HepG2 (cell line): ENCODE data around the gene STK32C. TPM values are rescaled to one million over a fixed set of nuclear protein-coding genes. Genes with fewer than 3 reads are reported as not detected.

Experiments used
- HNRNPK ChIP-seq: fragments of 200-400 bp; formaldehyde crosslinking; IDR thresholded peaks from 2 replicates; pipeline ENCODE4 v1.6.1; 2018; ENCODE audit warnings: low read length, low read depth, moderate library complexity, mild to moderate bottlenecking; ENCODE audit not compliant: poor library complexity, severe bottlenecking
- SMARCE1 ChIP-seq: fragments of 450-650 bp; IDR thresholded peaks from 2 replicates; pipeline ENCODE4 v1.6.1; 2017; ENCODE audit warnings: borderline replicate concordance
- SRSF1 ChIP-seq: fragments of 200-400 bp; formaldehyde crosslinking; optimal IDR thresholded peaks from 2 replicates; pipeline ENCODE3; 2017; ENCODE audit warnings: mild to moderate bottlenecking, low read depth, low read length, moderate library complexity
- SRSF9 ChIP-seq: fragments of 200-400 bp; formaldehyde crosslinking; IDR thresholded peaks from 2 replicates; pipeline ENCODE4 v1.6.1; 2018; ENCODE audit warnings: borderline replicate concordance, mild to moderate bottlenecking, low read depth, low read length; ENCODE audit not compliant: insufficient read depth, poor library complexity, severe bottlenecking
- ZBTB42 ChIP-seq: sonication (generic); formaldehyde crosslinking; IDR thresholded peaks from 2 replicates; pipeline ENCODE4 v1.5.0; 2020; ENCODE audit warnings: mild to moderate bottlenecking, missing genetic modification reagents
- ZNF335 ChIP-seq: sonication (generic); formaldehyde crosslinking; IDR thresholded peaks from 2 replicates; pipeline ENCODE4 v1.4.0; 2020; ENCODE audit warnings: missing genetic modification reagents
- polyA plus RNA-seq, 8 experiments: library from polyadenylated mRNA; depleted of rRNA in 3 of 8; stranded (reverse) in 7 of 8; unstranded in 1 of 8; fragments of >200 nt; fragmentation: Illumina TruSeq in 4 of 8; extraction: Trizol in 4 of 8; gene quantifications; 2 replicates each; pipeline versions ENCODE4 v1.2.1 to v1.2.3, GENCODE V29; 2011 to 2016; ENCODE audit warnings: low read depth in 4 of 8, missing spikeins in 1 of 8, mixed read lengths in 1 of 8; ENCODE audit not compliant: insufficient read depth in 1 of 8
- total RNA-seq, 5 experiments: library from RNA; depleted of rRNA; stranded (reverse); fragments of >200 nt; fragmentation: Illumina TruSeq; extraction: Trizol; gene quantifications; 2 replicates each; pipeline ENCODE4 v1.2.3, GENCODE V29; 2016; ENCODE audit warnings: low read depth in 1 of 5
- TF ChIP-seq, protein P1 (sequence below): sonication (generic); formaldehyde crosslinking; IDR thresholded peaks from 2 replicates; pipeline ENCODE4 v1.8.0; 2022; ENCODE audit warnings: missing genetic modification reagents, mild to moderate bottlenecking, borderline replicate concordance
- TF ChIP-seq, protein P2 (sequence below): IDR thresholded peaks from 2 replicates; pipeline ENCODE4 v1.6.1; 2016; ENCODE audit warnings: missing biosample characterization, missing genetic modification reagents, low read depth
- TF ChIP-seq, protein P3 (sequence below): sonication (generic); formaldehyde crosslinking; IDR thresholded peaks from 2 replicates; pipeline ENCODE4 v1.8.1; 2023; ENCODE audit warnings: mild to moderate bottlenecking, missing genetic modification reagents
- TF ChIP-seq, protein P4 (sequence below): sonication (generic); formaldehyde crosslinking; IDR thresholded peaks from 2 replicates; pipeline ENCODE4 v1.4.0; 2020; ENCODE audit warnings: missing genetic modification reagents
- TF ChIP-seq, protein P5 (sequence below): sonication (generic); formaldehyde crosslinking; IDR thresholded peaks from 2 replicates; pipeline ENCODE4 v1.4.0; 2020; ENCODE audit warnings: missing genetic modification reagents
- TF ChIP-seq, protein P6 (sequence below): sonication (generic); formaldehyde crosslinking; IDR thresholded peaks from 2 replicates; pipeline ENCODE4 v1.5.1; 2020; ENCODE audit warnings: missing genetic modification reagents, mild to moderate bottlenecking, borderline replicate concordance
- TF ChIP-seq, protein P7 (sequence below): sonication (generic); formaldehyde crosslinking; IDR thresholded peaks from 2 replicates; pipeline ENCODE4 v1.8.0; 2022; ENCODE audit warnings: mild to moderate bottlenecking, missing genetic modification reagents, borderline replicate concordance

Gene STK32C
- total and polyA plus RNA-seq, 2 of the 13 experiments (the other 11 are each of a cell fraction or from before 2014, with no cell fraction given), result 10.9 to 19.4 TPM

DNA sequence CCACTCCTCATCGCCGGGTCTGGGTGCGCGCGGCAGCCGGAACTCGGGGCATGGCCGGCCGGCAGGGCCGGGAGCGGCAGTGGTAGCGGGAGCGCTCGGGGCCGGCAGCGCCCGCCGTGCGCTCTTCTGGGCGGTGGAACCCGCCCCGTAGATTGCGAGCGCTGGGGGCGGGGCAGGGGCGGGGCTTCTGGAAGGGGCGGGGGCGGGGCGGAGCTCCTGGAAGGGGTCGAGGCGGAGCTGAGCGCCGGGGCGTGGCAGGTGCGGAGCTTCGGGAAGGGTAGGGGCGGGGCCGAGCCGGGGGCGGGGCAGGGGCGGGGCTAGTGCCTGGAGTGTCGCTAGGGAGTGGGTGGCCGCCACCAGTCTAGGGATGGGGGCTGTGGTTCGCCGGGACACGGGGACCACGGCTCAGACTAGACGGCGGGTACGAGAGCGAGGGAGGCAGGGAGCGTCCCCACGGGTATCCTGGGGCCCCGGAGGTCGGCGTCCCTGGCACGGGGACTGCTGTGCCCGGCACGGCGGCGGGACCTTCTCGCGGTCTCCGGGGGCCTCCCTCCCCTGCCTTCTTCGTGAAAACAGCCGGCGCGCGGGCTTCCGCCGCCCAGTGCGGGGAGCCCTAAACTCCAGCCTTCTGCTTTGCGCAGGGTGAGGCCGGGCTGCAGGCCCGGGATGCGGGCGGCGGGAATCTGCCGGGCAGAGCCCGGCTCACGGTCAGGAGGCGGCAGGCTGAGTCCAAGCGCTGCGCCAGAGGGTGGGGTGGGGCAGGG is at the start of gene STK32C (continued):
- TF ChIP-seq, protein P1, sequence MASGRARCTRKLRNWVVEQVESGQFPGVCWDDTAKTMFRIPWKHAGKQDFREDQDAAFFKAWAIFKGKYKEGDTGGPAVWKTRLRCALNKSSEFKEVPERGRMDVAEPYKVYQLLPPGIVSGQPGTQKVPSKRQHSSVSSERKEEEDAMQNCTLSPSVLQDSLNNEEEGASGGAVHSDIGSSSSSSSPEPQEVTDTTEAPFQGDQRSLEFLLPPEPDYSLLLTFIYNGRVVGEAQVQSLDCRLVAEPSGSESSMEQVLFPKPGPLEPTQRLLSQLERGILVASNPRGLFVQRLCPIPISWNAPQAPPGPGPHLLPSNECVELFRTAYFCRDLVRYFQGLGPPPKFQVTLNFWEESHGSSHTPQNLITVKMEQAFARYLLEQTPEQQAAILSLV, result no peak
- TF ChIP-seq, protein P2, sequence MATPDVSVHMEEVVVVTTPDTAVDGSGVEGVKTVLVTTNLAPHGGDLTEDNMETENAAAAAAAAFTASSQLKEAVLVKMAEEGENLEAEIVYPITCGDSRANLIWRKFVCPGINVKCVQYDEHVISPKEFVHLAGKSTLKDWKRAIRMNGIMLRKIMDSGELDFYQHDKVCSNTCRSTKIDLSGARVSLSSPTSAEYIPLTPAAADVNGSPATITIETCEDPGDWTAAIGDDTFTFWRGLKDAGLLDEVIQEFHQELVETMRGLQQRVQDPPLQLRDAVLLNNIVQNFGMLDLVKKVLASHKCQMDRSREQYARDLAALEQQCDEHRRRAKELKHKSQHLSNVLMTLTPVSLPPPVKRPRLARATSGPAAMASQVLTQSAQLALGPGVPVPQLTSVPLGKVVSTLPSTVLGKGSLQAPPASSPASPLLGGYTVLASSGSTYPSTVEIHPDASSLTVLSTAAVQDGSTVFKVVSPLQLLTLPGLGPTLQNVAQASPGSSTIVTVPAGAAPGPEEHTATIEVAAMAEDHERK (CRISPR knock-in tag), result no peak
- TF ChIP-seq ZBTB42 (no peak), HNRNPK (no peak), SMARCE1 (no peak), SRSF1 (no peak), ZNF335 (CRISPR knock-in tag) (no peak), SRSF9 (no peak)
- TF ChIP-seq, protein P3, sequence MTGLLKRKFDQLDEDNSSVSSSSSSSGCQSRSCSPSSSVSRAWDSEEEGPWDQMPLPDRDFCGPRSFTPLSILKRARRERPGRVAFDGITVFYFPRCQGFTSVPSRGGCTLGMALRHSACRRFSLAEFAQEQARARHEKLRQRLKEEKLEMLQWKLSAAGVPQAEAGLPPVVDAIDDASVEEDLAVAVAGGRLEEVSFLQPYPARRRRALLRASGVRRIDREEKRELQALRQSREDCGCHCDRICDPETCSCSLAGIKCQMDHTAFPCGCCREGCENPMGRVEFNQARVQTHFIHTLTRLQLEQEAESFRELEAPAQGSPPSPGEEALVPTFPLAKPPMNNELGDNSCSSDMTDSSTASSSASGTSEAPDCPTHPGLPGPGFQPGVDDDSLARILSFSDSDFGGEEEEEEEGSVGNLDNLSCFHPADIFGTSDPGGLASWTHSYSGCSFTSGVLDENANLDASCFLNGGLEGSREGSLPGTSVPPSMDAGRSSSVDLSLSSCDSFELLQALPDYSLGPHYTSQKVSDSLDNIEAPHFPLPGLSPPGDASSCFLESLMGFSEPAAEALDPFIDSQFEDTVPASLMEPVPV (CRISPR knock-in tag), result no peak
- TF ChIP-seq, protein P4, sequence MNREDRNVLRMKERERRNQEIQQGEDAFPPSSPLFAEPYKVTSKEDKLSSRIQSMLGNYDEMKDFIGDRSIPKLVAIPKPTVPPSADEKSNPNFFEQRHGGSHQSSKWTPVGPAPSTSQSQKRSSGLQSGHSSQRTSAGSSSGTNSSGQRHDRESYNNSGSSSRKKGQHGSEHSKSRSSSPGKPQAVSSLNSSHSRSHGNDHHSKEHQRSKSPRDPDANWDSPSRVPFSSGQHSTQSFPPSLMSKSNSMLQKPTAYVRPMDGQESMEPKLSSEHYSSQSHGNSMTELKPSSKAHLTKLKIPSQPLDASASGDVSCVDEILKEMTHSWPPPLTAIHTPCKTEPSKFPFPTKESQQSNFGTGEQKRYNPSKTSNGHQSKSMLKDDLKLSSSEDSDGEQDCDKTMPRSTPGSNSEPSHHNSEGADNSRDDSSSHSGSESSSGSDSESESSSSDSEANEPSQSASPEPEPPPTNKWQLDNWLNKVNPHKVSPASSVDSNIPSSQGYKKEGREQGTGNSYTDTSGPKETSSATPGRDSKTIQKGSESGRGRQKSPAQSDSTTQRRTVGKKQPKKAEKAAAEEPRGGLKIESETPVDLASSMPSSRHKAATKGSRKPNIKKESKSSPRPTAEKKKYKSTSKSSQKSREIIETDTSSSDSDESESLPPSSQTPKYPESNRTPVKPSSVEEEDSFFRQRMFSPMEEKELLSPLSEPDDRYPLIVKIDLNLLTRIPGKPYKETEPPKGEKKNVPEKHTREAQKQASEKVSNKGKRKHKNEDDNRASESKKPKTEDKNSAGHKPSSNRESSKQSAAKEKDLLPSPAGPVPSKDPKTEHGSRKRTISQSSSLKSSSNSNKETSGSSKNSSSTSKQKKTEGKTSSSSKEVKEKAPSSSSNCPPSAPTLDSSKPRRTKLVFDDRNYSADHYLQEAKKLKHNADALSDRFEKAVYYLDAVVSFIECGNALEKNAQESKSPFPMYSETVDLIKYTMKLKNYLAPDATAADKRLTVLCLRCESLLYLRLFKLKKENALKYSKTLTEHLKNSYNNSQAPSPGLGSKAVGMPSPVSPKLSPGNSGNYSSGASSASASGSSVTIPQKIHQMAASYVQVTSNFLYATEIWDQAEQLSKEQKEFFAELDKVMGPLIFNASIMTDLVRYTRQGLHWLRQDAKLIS, result no peak
- TF ChIP-seq, protein P5, sequence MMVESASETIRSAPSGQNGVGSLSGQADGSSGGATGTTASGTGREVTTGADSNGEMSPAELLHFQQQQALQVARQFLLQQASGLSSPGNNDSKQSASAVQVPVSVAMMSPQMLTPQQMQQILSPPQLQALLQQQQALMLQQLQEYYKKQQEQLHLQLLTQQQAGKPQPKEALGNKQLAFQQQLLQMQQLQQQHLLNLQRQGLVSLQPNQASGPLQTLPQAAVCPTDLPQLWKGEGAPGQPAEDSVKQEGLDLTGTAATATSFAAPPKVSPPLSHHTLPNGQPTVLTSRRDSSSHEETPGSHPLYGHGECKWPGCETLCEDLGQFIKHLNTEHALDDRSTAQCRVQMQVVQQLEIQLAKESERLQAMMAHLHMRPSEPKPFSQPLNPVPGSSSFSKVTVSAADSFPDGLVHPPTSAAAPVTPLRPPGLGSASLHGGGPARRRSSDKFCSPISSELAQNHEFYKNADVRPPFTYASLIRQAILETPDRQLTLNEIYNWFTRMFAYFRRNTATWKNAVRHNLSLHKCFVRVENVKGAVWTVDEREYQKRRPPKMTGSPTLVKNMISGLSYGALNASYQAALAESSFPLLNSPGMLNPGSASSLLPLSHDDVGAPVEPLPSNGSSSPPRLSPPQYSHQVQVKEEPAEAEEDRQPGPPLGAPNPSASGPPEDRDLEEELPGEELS (CRISPR knock-in tag), result no peak
- TF ChIP-seq, protein P6, sequence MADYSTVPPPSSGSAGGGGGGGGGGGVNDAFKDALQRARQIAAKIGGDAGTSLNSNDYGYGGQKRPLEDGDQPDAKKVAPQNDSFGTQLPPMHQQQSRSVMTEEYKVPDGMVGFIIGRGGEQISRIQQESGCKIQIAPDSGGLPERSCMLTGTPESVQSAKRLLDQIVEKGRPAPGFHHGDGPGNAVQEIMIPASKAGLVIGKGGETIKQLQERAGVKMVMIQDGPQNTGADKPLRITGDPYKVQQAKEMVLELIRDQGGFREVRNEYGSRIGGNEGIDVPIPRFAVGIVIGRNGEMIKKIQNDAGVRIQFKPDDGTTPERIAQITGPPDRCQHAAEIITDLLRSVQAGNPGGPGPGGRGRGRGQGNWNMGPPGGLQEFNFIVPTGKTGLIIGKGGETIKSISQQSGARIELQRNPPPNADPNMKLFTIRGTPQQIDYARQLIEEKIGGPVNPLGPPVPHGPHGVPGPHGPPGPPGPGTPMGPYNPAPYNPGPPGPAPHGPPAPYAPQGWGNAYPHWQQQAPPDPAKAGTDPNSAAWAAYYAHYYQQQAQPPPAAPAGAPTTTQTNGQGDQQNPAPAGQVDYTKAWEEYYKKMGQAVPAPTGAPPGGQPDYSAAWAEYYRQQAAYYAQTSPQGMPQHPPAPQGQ, result no peak
- TF ChIP-seq, protein P7, sequence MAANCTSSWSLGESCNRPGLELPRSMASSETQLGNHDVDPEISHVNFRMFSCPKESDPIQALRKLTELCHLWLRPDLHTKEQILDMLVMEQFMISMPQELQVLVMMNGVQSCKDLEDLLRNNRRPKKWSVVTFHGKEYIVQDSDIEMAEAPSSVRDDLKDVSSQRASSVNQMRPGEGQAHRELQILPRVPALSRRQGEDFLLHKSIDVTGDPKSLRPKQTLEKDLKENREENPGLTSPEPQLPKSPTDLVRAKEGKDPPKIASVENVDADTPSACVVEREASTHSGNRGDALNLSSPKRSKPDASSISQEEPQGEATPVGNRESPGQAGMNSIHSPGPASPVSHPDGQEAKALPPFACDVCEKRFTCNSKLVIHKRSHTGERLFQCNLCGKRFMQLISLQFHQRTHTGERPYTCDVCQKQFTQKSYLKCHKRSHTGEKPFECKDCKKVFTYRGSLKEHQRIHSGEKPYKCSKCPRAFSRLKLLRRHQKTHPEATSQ (CRISPR knock-in tag), result no peak
